Measurements from ENCODE around the gene RHPN2.
A peak's percentile ranks its signal among the peaks of the same experiment; 100 is the strongest.

The RHPN2 gene

GRCh38 chr19:32971715-32972540 is 92.8 kb downstream of the RHPN2 start, which contains the start of the genes CEP89 and FAAP24:
Gene CEP89 (minus strand): TSS chr19:32971958. CDS start chr19:32971874, 84 bp downstream.
Gene FAAP24 (plus strand): TSS chr19:32972242. CDS start chr19:32973197, 955 bp downstream.
- peak; percentile 99 for DNase-seq (ENCODE audit: low read depth in 1 of 2, low spot score in 1 of 2)
- Histone ChIP-seq H3K27ac (replicated peaks) (peak within 1 kb of the TSS; percentile 73), H3K4me3 (replicated peaks; ENCODE audit: insufficient read depth, low read length) (peak within 1 kb of the TSS; percentile 95), H3K27me3 (ENCODE audit: insufficient read depth, poor library complexity, severe bottlenecking) (no peaks in the 10 kb centered on the region)
- TF ChIP-seq, protein P1, sequence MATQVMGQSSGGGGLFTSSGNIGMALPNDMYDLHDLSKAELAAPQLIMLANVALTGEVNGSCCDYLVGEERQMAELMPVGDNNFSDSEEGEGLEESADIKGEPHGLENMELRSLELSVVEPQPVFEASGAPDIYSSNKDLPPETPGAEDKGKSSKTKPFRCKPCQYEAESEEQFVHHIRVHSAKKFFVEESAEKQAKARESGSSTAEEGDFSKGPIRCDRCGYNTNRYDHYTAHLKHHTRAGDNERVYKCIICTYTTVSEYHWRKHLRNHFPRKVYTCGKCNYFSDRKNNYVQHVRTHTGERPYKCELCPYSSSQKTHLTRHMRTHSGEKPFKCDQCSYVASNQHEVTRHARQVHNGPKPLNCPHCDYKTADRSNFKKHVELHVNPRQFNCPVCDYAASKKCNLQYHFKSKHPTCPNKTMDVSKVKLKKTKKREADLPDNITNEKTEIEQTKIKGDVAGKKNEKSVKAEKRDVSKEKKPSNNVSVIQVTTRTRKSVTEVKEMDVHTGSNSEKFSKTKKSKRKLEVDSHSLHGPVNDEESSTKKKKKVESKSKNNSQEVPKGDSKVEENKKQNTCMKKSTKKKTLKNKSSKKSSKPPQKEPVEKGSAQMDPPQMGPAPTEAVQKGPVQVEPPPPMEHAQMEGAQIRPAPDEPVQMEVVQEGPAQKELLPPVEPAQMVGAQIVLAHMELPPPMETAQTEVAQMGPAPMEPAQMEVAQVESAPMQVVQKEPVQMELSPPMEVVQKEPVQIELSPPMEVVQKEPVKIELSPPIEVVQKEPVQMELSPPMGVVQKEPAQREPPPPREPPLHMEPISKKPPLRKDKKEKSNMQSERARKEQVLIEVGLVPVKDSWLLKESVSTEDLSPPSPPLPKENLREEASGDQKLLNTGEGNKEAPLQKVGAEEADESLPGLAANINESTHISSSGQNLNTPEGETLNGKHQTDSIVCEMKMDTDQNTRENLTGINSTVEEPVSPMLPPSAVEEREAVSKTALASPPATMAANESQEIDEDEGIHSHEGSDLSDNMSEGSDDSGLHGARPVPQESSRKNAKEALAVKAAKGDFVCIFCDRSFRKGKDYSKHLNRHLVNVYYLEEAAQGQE (IDR thresholded peaks at IDR 0.05; ENCODE audit: insufficient replicate concordance, low read depth), result no peak
- peak; percentile 75 for TF ChIP-seq POLR2AphosphoS5 (IDR thresholded peaks at IDR 0.05; ENCODE audit: low read depth)
- peak; percentile 75 for TF ChIP-seq GABPA (IDR thresholded peaks at IDR 0.05; ENCODE audit: low read depth)

DNA sequence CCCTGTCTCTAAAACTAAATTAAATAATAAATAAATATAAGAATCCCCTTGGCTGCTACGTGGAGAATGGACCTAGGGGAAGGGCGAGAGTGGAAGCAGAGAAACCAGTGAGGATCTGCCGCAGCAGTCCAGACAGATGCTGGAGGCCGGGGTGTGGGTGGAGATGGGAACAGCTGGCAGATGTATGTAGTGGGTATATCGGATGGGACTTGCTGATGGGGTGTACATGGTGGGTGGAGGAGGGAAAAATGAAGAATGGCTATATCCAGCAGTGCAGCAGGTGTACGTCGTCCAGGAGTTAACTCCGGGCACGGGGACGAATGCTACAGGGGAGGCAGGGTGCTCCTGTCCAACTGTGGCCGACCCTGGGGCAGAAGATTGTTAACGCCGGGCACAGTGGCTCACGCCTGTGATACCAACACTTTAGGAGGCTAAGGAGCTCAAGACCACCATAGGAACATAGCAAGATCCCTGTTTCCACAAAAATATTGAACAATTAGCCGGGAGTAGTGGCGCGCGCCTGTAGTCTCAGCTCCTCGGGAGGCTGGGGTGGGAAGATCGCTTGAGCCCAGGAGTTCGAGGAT is 93.6 kb downstream of the RHPN2 start:
- no peaks in the 10 kb centered on the region for H3K27me3 ChIP-seq (ENCODE audit: insufficient read depth, poor library complexity, severe bottlenecking)
- H3K4me3 ChIP-seq (replicated peaks; ENCODE audit: insufficient read depth, low read length), result peak overlapping the region; percentile 95
- TF ChIP-seq, protein P2, sequence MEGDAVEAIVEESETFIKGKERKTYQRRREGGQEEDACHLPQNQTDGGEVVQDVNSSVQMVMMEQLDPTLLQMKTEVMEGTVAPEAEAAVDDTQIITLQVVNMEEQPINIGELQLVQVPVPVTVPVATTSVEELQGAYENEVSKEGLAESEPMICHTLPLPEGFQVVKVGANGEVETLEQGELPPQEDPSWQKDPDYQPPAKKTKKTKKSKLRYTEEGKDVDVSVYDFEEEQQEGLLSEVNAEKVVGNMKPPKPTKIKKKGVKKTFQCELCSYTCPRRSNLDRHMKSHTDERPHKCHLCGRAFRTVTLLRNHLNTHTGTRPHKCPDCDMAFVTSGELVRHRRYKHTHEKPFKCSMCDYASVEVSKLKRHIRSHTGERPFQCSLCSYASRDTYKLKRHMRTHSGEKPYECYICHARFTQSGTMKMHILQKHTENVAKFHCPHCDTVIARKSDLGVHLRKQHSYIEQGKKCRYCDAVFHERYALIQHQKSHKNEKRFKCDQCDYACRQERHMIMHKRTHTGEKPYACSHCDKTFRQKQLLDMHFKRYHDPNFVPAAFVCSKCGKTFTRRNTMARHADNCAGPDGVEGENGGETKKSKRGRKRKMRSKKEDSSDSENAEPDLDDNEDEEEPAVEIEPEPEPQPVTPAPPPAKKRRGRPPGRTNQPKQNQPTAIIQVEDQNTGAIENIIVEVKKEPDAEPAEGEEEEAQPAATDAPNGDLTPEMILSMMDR (IDR thresholded peaks at IDR 0.05; ENCODE audit: insufficient read depth, low read length), result no peak
- TF ChIP-seq, protein P1 (IDR thresholded peaks at IDR 0.05; ENCODE audit: insufficient replicate concordance, low read depth), result no peak
- TF ChIP-seq SPI1 (IDR thresholded peaks at IDR 0.05; ENCODE audit: borderline replicate concordance, low read depth) (no peak), GABPA (IDR thresholded peaks at IDR 0.05; ENCODE audit: low read depth) (no peak), POLR2AphosphoS5 (IDR thresholded peaks at IDR 0.05; ENCODE audit: low read depth) (no peak)
- no peak overlapping the region; the same call in 1 of the 2 replicates for H3K27ac ChIP-seq (replicated peaks)
- DNase-seq (ENCODE audit: low read depth in 1 of 2, low spot score in 1 of 2), result no peak

- no peaks in the 10 kb centered on the region for H3K27me3 ChIP-seq (ENCODE audit: insufficient read depth, poor library complexity, severe bottlenecking)
- no peak for DNase-seq (ENCODE audit: low read depth in 1 of 2, low spot score in 1 of 2)
- H3K27ac ChIP-seq (replicated peaks), result no peak overlapping the region
- TF ChIP-seq, protein P2 (IDR thresholded peaks at IDR 0.05; ENCODE audit: insufficient read depth, low read length), result no peak
- no peak for TF ChIP-seq SPI1 (IDR thresholded peaks at IDR 0.05; ENCODE audit: borderline replicate concordance, low read depth)
- TF ChIP-seq, protein P1 (IDR thresholded peaks at IDR 0.05; ENCODE audit: insufficient replicate concordance, low read depth), result no peak
- TF ChIP-seq POLR2AphosphoS5 (IDR thresholded peaks at IDR 0.05; ENCODE audit: low read depth), result no peak
- TF ChIP-seq GABPA (IDR thresholded peaks at IDR 0.05; ENCODE audit: low read depth), result no peak
- H3K4me3 ChIP-seq (replicated peaks; ENCODE audit: insufficient read depth, low read length), result no peak overlapping the region
Measured at GRCh38 chr19:32969549-32969948, 95.1 kb downstream of the RHPN2 start.
